Heart right ventricle (tissue), 16 donors: Measurements from ENCODE around the gene STAB2. TPM values are rescaled to one million over a fixed set of nuclear protein-coding genes. Genes with fewer than 3 reads are reported as not detected.

ENCODE experiments used
- ATAC-seq, 8 donors: fragments of 200-7000 bp; cut with Tn5 transposase; one replicate each; pipeline ENCODE4 v1.9.1; 2020; ENCODE audit warnings: mild to moderate bottlenecking in 8 of 8, moderate library complexity in 8 of 8, moderate number of reproducible peaks in 1 of 8
- DNase-seq, 2 donors: peaks; one replicate each; pipeline ENCODE4 v3.0.0-alpha.2; 2020
- H3K27ac ChIP-seq, 10 donors: fragments of 200-600 bp; sonication (generic) in 2 of 10; one replicate each; pipeline versions ENCODE4 v1.5.0 to v1.8.0; 2020 to 2022; ENCODE audit warnings: mild to moderate bottlenecking in 3 of 10
- H3K27me3 ChIP-seq, 7 donors: fragments of 200-600 bp; one replicate each; pipeline ENCODE4 v1.8.0; 2021 to 2022; ENCODE audit warnings: mild to moderate bottlenecking in 2 of 7
- H3K36me3 ChIP-seq, 9 donors: fragments of 200-600 bp; sonication (generic) in 1 of 9; one replicate each; pipeline versions ENCODE4 v1.5.0 to v1.8.0; 2020 to 2022; ENCODE audit warnings: mild to moderate bottlenecking in 2 of 9
- H3K4me1 ChIP-seq, 9 donors: fragments of 200-600 bp; sonication (generic) in 1 of 9; one replicate each; pipeline versions ENCODE4 v1.5.0 to v1.8.0; 2020 to 2022; ENCODE audit warnings: mild to moderate bottlenecking in 4 of 9
- H3K4me3 ChIP-seq, 10 donors: fragments of 200-600 bp; sonication (generic) in 2 of 10; one replicate each; pipeline versions ENCODE4 v1.5.0 to v1.8.0; 2020 to 2022; ENCODE audit warnings: mild to moderate bottlenecking in 7 of 10, moderate library complexity in 2 of 10
- H3K9me3 ChIP-seq, 11 donors: fragments of 200-600 bp in 10 of 11; sonication (generic) in 2 of 11; one replicate each; pipeline versions ENCODE4 v1.5.0 to v1.8.0; 2013 to 2022; ENCODE audit warnings: mild to moderate bottlenecking in 2 of 11, control low read depth in 1 of 11, moderate library complexity in 1 of 11
- CTCF ChIP-seq, 9 donors: fragments of 200-600 bp; sonication (generic) in 2 of 9; IDR thresholded peaks; one replicate each; pipeline versions ENCODE4 v1.5.0 to v1.8.0; 2021 to 2022; ENCODE audit warnings: antibody characterized with exemption in 9 of 9, mild to moderate bottlenecking in 5 of 9, moderate library complexity in 1 of 9
- WGBS, 2 donors: extraction: QIAGEN DNeasy Blood & Tissue Kit; methylation state at CpG; one replicate each; pipeline ENCODE4 v1.1.7; 2013; ENCODE audit warnings: inconsistent platforms in 1 of 2; 5-methylcytosine and 5-hydroxymethylcytosine counted together
- intact Hi-C, 10 donors: fragments of 100-400 bp; cut with DNase I; formaldehyde crosslinking; loops; one replicate each; pipeline versions ENCODE4 v1.11.1 to v1.14.2; 2022
- polyA plus RNA-seq, 2 donors: library from polyadenylated mRNA; stranded (reverse); fragments of 200-250 nt; gene quantifications; one replicate each; pipeline ENCODE4 v1.2.3, GENCODE V29; 2013
- total RNA-seq, 10 donors: library from RNA; stranded (reverse); fragmentation: NEBNext Ultra II Directional in 3 of 10; extraction: Animal tissue kit (Norgen Biotek cat#: 25700) in 3 of 10; gene quantifications; one replicate each; pipeline versions ENCODE4 v1.2.1 to v1.2.4, GENCODE V29; 2021 to 2023
- donor health status: Arrhythmogenic right ventricular cardiomyopathy.
- donor health status: ischemic (EF 13 %, LVEDD 7.1; RV severe dilation, severe dysfunction).
- donor health status: healthy with polysubstance abuse.
- donor health status: DM: no; HTN: yes; CAD: no.
- donor health status: DM: no; HTN: no; CAD: no.
- donor health status: ischemic (EF 25% LVEDD 6.9; RV normal size, moderate dysfunction).
- donor health status: ischemic (EF 25% LVEDD 5.7; RV mildly dilated, moderate dysfunction).
- donor health status: healthy.
- donor health status: DM: yes; HTN: yes; CAD: no.
- donor health status: Ischemic cardiomyopathy.
- donor health status: ischemic (EF 35%, LVEDD 5.7; RV mildly dilated, moderate dysfunction).
- donor health status: nonischemic (EF 11% LVEDD 7.7; RV severe dilation, severe dysfunction).
- donor health status: DM: yes; HTN: yes; CAD: no.
- donor health status: PGD.
- donor health status: ischemic (EF 29% LVEDD 5.4; RV normal size, mild dysfunction).
- donor health status: nonischemic (EF 23%, LVEDD 6.1; RV moderate dilation, normal function).

The STAB2 gene
- total and polyA plus RNA-seq, 12 donors: 0.01 to 0.50 (median 0.17) TPM; not detected in 3

- WGBS, 2 donors: 94 to 96% methylated on average over 1 of the region's 1 CpG
- Histone ChIP-seq H3K4me1 (no peaks in the 10 kb centered on the region), H3K36me3 (no peaks in the 10 kb centered on the region), H3K27me3 (peaks cover 0 to 4% (median 0%) of the 10 kb centered on the region in 7 donors), H3K4me3 (no peak overlapping the region), H3K27ac (no peak overlapping the region), H3K9me3 (no peaks in the 10 kb centered on the region)
- TF ChIP-seq CTCF (IDR thresholded peaks at IDR 0.05): no peak
- ATAC-seq: no peak
- DNase-seq: no peak
- intact Hi-C loops: no loop called here
Observed at GRCh38 chr12:103589517-103589916, 2.4 kb downstream of the STAB2 start.

GRCh38 chr12:103590271-103590670, 3.2 kb downstream of the STAB2 start:
- TF ChIP-seq CTCF (IDR thresholded peaks at IDR 0.05): no peak

GRCh38 chr12:103596981-103597380, 9.9 kb downstream of the STAB2 start:
- no peaks in the 10 kb centered on the region for H3K27me3 ChIP-seq
- no peak for TF ChIP-seq CTCF (IDR thresholded peaks at IDR 0.05)
- DNase-seq: no peak
- WGBS, 2 donors: 45 to 51% methylated on average over 4 of the region's 4 CpGs
- H3K4me3 ChIP-seq: no peak overlapping the region
- no peaks in the 10 kb centered on the region for H3K4me1 ChIP-seq
- H3K27ac ChIP-seq: no peak overlapping the region
- intact Hi-C loops: no loop called here
- no peaks in the 10 kb centered on the region for H3K36me3 ChIP-seq
- no peaks in the 10 kb centered on the region for H3K9me3 ChIP-seq
- no peak for ATAC-seq

More at GRCh38 chr12:103590271-103590670, 3.2 kb downstream of the STAB2 start:
- DNase-seq: no peak
- Histone ChIP-seq H3K36me3 (no peaks in the 10 kb centered on the region), H3K4me1 (no peaks in the 10 kb centered on the region), H3K4me3 (no peak overlapping the region), H3K27ac (no peak overlapping the region), H3K27me3 (no peaks in the 10 kb centered on the region), H3K9me3 (no peaks in the 10 kb centered on the region)
- intact Hi-C loops: no loop called here
- ATAC-seq: no peak
- WGBS, 2 donors: 35 to 48% methylated on average over 1 of the region's 1 CpG

- Histone ChIP-seq H3K9me3 (no peaks in the 10 kb centered on the region), H3K36me3 (no peaks in the 10 kb centered on the region), H3K4me3 (no peak overlapping the region), H3K27ac (no peak overlapping the region), H3K4me1 (no peaks in the 10 kb centered on the region), H3K27me3 (no peaks in the 10 kb centered on the region)
- DNase-seq (no peak), ATAC-seq (no peak)
- intact Hi-C loops: no loop called here
- TF ChIP-seq CTCF (IDR thresholded peaks at IDR 0.05): no peak
Observed at GRCh38 chr12:103599274-103599673, 12.2 kb downstream of the STAB2 start.
